ENCODE measurements around the gene PLD1.

DNA sequence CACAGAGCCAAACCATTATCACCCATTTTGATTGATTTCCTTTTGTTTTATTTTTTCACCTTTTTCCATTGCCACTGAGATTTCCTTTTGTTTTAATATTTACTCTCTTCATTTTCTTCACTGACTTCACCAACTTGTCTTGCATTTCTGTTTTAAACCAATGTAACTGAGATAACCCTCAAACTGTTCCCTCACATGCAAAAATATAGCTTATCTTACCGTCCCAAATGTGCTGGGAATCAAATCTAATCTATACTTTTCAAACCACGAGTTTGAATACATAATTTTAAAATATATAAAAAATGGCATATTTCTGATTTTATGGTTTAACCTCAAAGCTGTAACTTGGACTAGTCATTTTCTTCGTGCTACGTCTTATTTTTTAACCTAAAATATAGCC, 143.8 kb downstream of the PLD1 start:
- no peak for TF ChIP-seq GATA2 (IDR thresholded peaks at IDR 0.05; ENCODE audit: low read depth, low read length)
- no peak for TF ChIP-seq GATA3 (IDR thresholded peaks at IDR 0.05; ENCODE audit: low read depth, low read length)
